A172 (cell line): ENCODE data around the gene C1orf198. TPM values are rescaled to one million over a fixed set of nuclear protein-coding genes. Genes with fewer than 3 reads are reported as not detected.

ENCODE experiments used
- DNase-seq: peaks from one replicate; pipeline ENCODE4 v3.0.0-alpha.2; 2015; ENCODE audit warnings: low spot score
- total RNA-seq: library from RNA; depleted of rRNA; stranded (reverse); fragments of >200 nt; shearing (Covaris generic); gene quantifications from 2 replicates; pipeline ENCODE4 v1.2.3, GENCODE V29; 2014; rRNA removed

The C1orf198 gene
- 42.9 and 43.6 TPM in 2 replicates for total RNA-seq

- no peak for DNase-seq
These were observed at the start of gene C1orf198 for GRCh38 chr1:230867903-230868735. Gene C1orf198, minus strand, starts transcription at chr1:230868521. Its CDS starts 9 bp downstream, at chr1:230868512.

- peak; percentile 83 for DNase-seq
These were observed 49.2 kb upstream of the C1orf198 start for GRCh38 chr1:230917284-230918135.

GRCh38 chr1:230916587-230917283, 48.4 kb upstream of the C1orf198 start:
- no peak for DNase-seq

- DNase-seq = no peak
These were observed 46.8 kb upstream of the C1orf198 start for GRCh38 chr1:230915078-230915477.

GRCh38 chr1:230913496-230913895, 45.2 kb upstream of the C1orf198 start:
- no peak for DNase-seq

GRCh38 chr1:230910755-230911117, 42.4 kb upstream of the C1orf198 start:
- no peak for DNase-seq

GRCh38 chr1:230909974-230910754, 41.8 kb upstream of the C1orf198 start:
- DNase-seq = no peak

GRCh38 chr1:230907472-230908205, 39.3 kb upstream of the C1orf198 start:
- no peak for DNase-seq

GRCh38 chr1:230906226-230906625, 37.9 kb upstream of the C1orf198 start:
- DNase-seq = no peak

GRCh38 chr1:230905733-230906132, 37.4 kb upstream of the C1orf198 start:
- DNase-seq = peak; percentile 53

- no peak for DNase-seq
These were observed 34.1 kb upstream of the C1orf198 start for GRCh38 chr1:230902349-230902923.

GRCh38 chr1:230901671-230902070, 33.4 kb upstream of the C1orf198 start:
- DNase-seq = no peak

GRCh38 chr1:230900984-230901383, 32.7 kb upstream of the C1orf198 start:
- no peak for DNase-seq

GRCh38 chr1:230899841-230900251, 31.5 kb upstream of the C1orf198 start:
- peak; percentile 20 for DNase-seq

- no peak for DNase-seq
These were observed 30.4 kb upstream of the C1orf198 start for GRCh38 chr1:230898748-230899147.

GRCh38 chr1:230898144-230898543, 29.8 kb upstream of the C1orf198 start:
- no peak for DNase-seq

GRCh38 chr1:230896779-230897178, 28.5 kb upstream of the C1orf198 start:
- no peak for DNase-seq

- DNase-seq = no peak
These were observed 27.1 kb upstream of the C1orf198 start for GRCh38 chr1:230895452-230895851.

GRCh38 chr1:230894664-230895063, 26.3 kb upstream of the C1orf198 start:
- DNase-seq = no peak

- no peak for DNase-seq
These were observed 25.7 kb upstream of the C1orf198 start for GRCh38 chr1:230894032-230894431.
